Measurements from ENCODE around the gene IL1RAPL1. TPM values are rescaled to one million over a fixed set of nuclear protein-coding genes. Genes with fewer than 3 reads are reported as not detected.

IL1RAPL1 gene
- total and polyA plus RNA-seq, 2 experiments from 2014 or later, result 0.18 to 0.49 TPM

DNA sequence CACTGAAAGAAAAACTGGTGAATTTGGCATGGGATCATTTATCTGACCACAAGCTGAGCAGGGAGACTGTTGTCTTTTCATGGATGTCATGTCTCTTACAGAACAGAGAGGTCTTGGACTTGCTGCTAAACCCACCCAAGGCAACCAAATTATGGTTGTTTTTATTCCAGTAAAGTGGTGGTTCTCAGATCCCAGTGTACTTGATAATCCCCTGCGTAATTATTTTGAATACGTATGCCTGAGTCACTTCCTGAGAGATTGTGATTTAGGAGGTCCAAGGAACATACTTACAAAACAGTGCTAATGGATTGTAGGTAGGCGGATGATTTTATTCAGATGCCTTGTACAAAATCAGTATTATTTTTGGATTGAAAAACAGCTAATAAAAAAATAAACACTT is 585.6 kb downstream of the IL1RAPL1 start:
- H3K4me1 Mint-ChIP-seq, result no peaks in the 10 kb centered on the region
- H3K36me3 ChIP-seq (ENCODE audit: insufficient read depth), result no peaks in the 10 kb centered on the region
- H3K9me2 ChIP-seq (ENCODE audit: insufficient read depth), result no peaks in the 10 kb centered on the region
- no peaks in the 10 kb centered on the region for H3F3A ChIP-seq (replicated peaks; ENCODE audit: low read depth)
- H3K9me3 Mint-ChIP-seq, result no peaks in the 10 kb centered on the region
- no peak overlapping the region for H3K27ac Mint-ChIP-seq
- no peak overlapping the region for H3K4me2 ChIP-seq
- DNase-seq (ENCODE audit: low spot score) (no peak), ATAC-seq (no peak)
- no peaks in the 10 kb centered on the region for H3K27me3 ChIP-seq (ENCODE audit: insufficient read depth)
- no peak overlapping the region for H3K4me3 ChIP-seq
- H3K27me3 Mint-ChIP-seq (ENCODE audit: insufficient read depth, low read depth, poor library complexity), result no peaks in the 10 kb centered on the region
- H3K79me2 ChIP-seq (replicated peaks; ENCODE audit: insufficient read depth), result no peaks in the 10 kb centered on the region
- TF ChIP-seq EZH2 (IDR thresholded peaks at IDR 0.05; ENCODE audit: low read depth, unreplicated experiment) (no peak), JUNB (IDR thresholded peaks at IDR 0.05; ENCODE audit: unreplicated experiment) (no peak), CREB1 (CRISPR knock-in tag; IDR thresholded peaks at IDR 0.05; ENCODE audit: low read depth) (no peak), ZNF331 (CRISPR knock-in tag; IDR thresholded peaks at IDR 0.05; ENCODE audit: low read depth) (no peak), REST (IDR thresholded peaks at IDR 0.05; ENCODE audit: unreplicated experiment) (no peak), ETS1 (IDR thresholded peaks at IDR 0.05) (no peak)
- TF ChIP-seq, protein P1, sequence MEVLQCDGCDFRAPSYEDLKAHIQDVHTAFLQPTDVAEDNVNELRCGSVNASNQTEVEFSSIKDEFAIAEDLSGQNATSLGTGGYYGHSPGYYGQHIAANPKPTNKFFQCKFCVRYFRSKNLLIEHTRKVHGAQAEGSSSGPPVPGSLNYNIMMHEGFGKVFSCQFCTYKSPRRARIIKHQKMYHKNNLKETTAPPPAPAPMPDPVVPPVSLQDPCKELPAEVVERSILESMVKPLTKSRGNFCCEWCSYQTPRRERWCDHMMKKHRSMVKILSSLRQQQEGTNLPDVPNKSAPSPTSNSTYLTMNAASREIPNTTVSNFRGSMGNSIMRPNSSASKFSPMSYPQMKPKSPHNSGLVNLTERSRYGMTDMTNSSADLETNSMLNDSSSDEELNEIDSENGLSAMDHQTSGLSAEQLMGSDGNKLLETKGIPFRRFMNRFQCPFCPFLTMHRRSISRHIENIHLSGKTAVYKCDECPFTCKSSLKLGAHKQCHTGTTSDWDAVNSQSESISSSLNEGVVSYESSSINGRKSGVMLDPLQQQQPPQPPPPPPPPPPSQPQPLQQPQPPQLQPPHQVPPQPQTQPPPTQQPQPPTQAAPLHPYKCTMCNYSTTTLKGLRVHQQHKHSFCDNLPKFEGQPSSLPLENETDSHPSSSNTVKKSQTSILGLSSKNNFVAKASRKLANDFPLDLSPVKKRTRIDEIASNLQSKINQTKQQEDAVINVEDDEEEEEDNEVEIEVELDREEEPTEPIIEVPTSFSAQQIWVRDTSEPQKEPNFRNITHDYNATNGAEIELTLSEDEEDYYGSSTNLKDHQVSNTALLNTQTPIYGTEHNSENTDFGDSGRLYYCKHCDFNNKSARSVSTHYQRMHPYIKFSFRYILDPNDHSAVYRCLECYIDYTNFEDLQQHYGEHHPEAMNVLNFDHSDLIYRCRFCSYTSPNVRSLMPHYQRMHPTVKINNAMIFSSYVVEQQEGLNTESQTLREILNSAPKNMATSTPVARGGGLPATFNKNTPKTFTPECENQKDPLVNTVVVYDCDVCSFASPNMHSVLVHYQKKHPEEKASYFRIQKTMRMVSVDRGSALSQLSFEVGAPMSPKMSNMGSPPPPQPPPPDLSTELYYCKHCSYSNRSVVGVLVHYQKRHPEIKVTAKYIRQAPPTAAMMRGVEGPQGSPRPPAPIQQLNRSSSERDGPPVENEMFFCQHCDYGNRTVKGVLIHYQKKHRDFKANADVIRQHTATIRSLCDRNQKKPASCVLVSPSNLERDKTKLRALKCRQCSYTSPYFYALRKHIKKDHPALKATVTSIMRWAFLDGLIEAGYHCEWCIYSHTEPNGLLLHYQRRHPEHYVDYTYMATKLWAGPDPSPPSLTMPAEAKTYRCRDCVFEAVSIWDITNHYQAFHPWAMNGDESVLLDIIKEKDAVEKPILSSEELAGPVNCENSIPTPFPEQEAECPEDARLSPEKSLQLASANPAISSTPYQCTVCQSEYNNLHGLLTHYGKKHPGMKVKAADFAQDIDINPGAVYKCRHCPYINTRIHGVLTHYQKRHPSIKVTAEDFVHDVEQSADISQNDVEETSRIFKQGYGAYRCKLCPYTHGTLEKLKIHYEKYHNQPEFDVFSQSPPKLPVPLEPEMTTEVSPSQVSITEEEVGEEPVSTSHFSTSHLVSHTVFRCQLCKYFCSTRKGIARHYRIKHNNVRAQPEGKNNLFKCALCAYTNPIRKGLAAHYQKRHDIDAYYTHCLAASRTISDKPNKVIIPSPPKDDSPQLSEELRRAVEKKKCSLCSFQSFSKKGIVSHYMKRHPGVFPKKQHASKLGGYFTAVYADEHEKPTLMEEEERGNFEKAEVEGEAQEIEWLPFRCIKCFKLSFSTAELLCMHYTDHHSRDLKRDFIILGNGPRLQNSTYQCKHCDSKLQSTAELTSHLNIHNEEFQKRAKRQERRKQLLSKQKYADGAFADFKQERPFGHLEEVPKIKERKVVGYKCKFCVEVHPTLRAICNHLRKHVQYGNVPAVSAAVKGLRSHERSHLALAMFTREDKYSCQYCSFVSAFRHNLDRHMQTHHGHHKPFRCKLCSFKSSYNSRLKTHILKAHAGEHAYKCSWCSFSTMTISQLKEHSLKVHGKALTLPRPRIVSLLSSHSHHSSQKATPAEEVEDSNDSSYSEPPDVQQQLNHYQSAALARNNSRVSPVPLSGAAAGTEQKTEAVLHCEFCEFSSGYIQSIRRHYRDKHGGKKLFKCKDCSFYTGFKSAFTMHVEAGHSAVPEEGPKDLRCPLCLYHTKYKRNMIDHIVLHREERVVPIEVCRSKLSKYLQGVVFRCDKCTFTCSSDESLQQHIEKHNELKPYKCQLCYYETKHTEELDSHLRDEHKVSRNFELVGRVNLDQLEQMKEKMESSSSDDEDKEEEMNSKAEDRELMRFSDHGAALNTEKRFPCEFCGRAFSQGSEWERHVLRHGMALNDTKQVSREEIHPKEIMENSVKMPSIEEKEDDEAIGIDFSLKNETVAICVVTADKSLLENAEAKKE (CRISPR knock-in tag; IDR thresholded peaks at IDR 0.05), result no peak
- H3K4me1 ChIP-seq (ENCODE audit: insufficient read depth), result no peaks in the 10 kb centered on the region
- no peaks in the 10 kb centered on the region for H3K36me3 Mint-ChIP-seq (ENCODE audit: low read depth)
- no peak overlapping the region for H3K4me3 Mint-ChIP-seq
- no peaks in the 10 kb centered on the region for H4K20me1 ChIP-seq (replicated peaks; ENCODE audit: insufficient read depth)
- H2AFZ ChIP-seq, result no peak overlapping the region
- H3K27ac ChIP-seq (ENCODE audit: low read depth), result no peak overlapping the region

All from GM23338 (cell line).